Putamen (tissue), 1 donor: ENCODE measurements around the gene C10orf105.

ENCODE experiments used
- DNase-seq: peaks from one replicate; pipeline ENCODE4 v3.0.0-alpha.2; 2016; ENCODE audit warnings: low spot score

Gene C10orf105

DNA sequence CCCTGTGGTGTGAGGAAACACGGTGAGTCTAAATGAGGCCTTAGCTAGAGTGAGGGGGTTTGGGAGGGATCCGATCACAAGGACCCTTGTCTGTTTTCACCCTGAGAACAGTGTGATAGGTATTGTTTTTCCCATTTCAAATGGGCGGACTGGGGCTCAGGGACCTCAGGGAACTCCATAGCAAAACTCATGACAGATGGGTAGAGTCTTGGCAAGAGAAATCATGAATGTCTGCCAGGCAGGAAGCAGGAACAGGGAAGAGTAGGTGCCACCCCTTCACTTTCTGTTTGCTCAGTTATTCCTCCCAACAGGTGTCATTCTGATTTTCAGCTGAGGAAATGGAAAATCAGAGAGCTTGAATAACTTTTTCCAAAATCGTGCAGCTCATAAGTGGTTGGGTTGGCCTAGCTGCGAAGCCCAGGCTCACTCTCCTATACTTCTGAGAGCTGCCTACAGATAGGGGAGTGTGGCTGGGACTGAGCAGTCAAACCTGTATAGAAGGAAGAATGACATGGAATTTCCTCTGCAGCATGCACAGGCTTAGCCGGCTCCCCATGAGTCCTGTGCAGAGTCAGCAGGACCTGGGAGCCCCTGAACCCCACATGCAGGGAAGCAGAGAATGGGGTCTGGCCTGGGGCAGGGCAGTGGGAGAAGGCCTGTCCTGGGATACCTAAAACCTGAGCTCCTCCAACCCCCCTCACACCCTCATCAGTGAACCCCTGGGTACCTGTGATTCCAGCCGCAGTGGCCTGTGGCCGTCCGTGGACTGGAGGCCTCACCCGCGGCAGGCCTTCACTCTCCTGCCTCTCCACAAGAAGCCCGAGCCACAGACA, 17.6 kb upstream of the C10orf105 start:
- DNase-seq: no peak

DNA sequence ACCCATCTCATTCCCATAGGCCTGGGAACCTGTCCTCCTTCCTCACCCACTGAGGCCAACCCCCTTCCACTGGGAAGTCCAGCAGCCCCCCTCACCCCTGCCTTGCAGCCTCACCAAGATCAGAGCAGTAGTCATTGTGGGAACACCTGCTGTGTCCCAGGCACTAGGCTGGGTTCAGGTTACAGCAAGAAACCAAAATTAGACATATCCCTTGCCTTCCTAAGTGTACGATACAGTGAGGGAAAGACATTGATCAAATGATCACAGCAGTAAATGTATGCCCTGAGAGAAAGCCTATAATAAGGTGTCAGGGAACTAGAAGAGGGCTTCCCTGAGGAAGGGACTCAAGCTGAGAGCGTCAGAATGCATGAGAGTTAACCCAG, 17.0 kb upstream of the C10orf105 start:
- DNase-seq: no peak

DNA sequence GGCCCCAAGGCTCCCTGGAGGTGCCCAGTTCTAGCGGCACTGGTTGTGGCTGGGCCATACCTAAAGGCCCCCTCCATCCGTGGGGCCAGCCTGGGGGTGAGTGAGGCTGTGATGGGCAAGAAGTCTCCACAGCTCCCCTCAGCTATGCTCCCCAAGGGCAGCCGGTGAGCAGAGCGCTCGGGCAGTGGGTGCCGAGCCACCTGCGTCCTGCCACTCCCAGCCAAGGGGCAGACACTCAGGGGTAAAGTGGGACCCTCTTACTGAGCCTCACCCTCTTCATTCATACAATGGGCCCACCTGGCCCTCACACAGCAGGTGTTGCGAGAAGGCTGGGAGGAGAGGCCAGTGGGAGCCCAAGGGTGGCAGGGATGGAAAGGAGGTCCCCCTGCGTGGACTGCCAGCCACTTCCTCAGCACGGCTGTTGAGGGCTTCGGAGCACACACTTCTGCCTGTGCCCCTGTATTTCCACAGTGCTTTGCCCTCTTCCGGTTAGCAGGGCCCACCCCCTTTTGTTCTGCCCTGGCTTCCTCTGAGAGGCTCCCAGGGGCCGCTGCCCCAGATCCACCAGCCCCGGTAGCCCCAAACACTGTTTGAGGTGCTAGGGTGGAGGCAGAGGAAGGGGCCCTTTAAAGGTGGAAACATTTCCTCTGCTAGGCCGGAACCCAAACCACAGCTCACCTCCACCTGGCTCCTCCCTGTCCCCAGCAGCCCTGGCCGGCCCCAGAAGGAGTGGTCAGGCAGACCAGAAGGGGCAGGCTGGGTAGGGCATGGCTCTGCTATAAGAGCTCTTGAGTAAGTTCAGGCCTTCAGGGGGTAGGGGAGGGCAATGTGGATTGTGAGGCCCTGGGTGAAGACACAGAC, 16.4 kb upstream of the C10orf105 start:
- no peak for DNase-seq

DNA sequence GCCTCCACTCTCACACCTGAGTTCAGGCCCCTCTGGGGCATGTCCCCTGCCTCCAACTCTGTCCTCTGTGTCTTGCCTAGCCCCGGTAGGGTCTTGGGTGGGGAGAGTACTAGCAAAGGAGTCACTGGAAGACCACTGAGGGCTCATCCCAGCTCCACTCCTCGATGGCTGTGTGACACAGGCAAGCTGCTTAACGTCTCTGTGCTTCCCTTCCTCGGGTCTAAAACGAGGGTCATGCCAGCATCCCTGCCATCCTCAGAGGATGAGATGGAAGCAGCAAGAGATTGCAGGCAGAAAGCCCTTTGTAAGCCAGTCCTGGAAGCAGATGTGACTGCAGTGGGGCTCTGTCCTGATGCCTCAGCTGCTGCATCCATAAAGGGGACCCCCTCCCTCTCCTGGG, 15.2 kb upstream of the C10orf105 start:
- no peak for DNase-seq

DNA sequence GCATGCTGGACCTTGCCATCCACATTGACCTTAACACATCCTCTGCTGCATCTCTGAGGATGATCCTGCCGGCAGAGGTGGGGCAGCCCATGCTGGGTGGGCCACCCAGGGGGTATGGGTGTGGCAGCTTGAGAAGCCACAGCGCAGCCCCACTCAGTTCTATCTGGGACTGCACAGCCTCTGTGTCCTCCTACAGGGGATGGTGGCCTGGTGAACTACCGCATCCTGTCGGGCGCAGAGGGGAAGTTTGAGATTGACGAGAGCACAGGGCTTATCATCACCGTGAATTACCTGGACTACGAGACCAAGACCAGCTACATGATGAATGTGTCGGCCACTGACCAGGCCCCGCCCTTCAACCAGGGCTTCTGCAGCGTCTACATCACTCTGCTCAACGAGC, 12.2 kb upstream of the C10orf105 start:
- no peak for DNase-seq

DNA sequence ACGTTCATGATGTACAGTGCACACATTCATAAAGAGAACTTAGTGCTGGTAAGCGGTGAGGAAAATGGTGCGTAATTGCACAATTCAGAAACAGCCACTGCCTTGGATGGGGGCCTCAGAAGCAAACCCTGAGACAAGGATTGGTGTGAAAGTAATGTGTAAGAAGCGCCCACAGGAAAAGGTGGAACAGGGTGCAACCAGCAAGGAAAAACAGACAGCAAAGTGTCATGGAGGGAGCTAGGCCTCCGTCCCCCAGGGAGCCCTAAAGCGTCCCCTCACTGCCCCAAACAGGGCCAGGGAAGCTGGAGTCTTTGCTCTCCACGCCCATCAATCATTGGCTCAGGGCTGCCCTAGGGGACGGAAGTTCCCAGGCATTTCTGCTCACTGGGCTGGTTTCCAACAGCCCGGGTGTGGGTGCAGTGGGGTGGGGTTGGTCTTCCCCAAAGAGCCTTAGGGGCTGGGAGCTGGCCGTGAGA, 9.6 kb upstream of the C10orf105 start:
- DNase-seq: no peak

DNA sequence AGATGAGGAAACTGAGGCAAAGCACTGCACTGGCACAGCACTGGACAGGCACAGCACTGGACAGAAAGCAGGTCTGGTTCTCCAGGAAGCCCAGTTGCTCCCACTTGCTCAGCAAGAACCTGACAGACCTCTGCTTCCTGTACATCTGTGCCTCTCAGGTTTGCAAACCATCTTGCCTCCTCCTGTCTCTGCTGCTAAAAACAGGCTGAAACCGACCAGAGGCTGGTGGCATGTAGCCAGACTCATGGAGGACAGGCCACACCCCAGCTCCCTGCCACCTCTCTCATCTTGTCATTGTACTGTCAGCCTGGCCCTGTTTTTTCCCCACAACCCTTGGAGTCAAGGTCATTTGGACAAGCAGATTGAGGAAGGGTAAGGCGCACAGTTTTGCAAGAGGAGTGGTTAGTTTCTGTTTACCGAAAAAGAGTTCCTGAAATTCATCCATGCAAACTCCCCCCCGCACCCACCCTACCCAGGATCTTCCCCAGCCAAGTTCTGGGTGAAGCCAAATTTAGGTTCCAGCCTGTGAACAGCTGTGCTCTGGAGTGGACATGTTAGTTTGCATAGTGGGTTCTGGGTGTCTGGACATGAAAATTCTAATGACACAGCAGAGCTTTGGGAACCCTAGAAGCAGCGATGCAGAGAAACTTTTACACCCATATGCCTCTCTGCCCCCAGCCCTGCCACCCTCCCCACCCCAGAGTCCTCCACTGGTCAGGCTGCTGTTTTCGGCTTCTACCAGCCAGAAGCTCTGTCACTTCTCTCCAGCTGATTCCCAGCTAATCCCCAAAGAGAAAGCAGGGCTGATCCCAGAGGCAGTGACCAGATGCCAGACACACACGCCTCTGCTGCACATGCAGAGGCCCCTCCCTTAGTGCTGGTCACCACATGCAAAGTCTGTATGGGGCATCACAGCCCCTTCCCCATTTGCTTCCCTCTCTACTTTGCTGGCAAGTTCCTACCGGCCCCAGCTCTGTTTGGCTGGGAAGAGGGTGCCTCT, 8.5 kb upstream of the C10orf105 start:
- DNase-seq: no peak

DNA sequence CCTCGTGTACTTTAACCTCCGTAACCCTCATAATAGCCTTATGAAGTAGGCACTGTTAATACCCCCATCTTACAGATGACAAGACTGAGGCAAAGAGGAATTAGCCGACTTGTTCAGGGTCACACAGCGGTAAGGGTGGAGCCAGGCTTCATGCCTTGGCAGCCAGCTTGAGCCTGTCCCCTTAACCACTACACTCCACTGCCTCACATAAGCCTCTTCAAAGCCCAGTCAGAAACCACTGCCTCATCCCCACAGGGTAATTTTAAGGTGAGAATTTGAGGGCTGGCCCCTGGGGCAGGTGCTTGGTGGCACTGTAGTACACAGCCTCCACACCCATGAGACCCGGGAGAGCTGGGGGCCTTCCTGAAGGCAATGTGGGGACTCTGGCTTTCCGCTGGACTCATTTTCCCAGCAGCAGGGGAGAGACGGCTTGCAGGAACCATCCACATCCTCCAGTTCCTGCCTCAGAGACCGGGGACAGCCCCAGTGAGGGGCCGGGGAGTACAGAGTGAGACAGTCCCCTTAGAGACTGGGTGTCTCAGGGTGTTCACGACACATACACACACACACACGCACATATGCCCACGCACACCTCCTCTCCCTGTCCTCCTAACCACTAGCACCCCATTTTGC, 7.6 kb upstream of the C10orf105 start:
- DNase-seq: no peak

DNA sequence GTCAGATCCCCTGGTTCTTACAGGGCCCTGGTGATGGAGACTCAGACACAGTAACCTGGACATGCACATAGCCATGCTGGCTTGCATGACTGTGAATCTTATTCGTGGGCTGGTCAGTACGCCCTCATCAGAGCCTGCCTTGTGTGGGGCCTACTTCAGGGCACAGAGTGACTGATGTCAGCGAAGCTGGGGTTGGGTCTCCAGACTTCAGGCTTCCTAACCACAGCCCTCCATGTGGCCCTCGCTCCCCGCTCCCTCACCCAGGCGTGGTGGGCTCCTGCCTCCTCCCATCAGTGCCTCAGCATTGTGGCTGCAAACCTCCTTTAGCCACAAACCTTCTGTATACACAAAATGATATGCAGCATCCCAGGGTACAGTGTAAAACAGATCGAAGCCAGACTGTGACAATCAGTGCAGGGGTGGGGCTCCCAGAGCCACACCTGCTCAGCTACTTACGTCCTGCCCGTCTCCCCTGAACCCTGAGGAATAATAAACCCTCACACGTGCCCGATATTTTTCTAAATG, 7.1 kb upstream of the C10orf105 start:
- no peak for DNase-seq

DNA sequence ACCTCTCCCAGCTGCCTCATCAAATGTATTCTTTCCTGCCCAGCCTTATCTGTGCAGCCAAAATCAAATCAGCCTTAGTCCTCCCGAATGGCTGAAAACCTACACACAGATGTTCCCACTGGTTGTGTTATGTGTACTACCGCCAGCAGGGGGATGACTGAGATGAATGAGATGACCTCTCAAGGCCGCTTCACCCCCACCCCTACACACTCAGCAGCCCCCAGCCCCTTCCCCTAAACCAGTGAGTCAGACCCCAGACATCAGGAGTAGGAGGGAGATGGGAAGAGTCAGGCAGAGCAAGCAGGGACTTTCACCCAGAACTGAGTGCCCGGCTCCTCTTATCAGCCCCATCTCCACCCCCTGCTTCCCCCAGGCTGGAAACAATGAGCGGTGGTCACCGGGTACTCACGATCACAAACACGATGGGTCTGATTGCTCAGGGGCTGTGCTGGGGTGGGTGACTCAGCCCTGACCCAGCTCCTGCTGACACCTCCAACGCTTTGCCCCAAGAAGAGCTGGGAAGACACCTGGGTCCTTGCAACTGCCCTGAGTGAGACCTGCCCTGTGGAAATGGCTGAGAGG, 6.5 kb upstream of the C10orf105 start:
- no peak for DNase-seq

DNA sequence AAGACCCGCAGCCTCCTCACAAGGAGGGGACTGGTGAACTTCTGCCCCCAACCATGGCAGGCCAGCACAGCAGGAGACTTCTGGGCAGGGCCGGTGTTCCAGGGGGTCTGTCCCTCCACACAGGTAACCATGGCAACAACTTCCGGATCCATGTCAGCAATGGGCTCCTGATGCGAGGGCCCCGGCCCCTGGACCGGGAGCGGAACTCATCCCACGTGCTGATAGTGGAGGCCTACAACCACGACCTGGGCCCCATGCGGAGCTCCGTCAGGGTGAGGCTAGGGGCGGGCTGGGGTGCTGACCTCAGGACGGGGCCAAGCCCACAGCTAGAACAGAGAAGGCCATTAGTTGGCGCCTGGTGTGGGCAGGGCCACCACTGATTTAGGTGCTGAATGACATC, 5.7 kb upstream of the C10orf105 start:
- no peak for DNase-seq

DNA sequence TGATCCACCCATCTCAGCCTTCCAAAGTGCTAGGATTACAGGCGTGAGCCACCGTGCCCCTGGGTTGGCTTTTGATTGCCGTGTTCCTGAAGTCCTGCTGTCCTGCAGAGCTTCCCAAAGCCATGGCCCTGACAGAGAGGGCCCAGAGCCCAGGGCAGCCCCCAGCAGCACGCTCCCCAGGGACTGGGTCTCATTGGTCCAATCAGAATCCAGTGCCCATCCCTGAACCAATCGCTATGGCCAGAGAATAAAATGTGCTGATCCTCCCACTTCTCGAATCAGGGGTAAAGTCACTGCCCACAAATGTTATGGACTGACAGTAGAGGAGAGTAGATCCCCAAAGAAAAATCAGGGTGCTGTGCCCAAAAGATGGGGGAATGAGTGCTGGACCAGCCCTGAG, 5.0 kb upstream of the C10orf105 start:
- no peak for DNase-seq

DNA sequence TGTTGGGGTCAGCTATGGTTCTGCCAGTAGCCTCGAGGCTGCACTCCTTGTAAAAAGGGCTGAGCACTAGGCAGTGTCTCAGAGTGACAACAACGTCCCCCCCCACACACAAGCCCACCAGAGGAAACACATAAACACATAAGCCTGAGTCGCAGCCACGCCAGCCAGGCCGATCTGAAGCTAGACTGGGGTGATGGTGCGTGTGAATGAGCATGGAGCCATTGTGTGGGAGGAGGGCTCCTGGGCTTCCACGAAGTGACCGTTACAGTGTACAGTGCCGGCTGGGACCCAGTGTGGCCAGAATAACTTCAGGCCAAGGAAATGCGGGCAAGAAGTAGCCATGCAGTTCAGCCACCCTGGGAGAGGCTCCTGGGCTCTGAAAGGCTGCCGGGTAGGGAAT, 3.7 kb upstream of the C10orf105 start:
- DNase-seq: no peak

DNA sequence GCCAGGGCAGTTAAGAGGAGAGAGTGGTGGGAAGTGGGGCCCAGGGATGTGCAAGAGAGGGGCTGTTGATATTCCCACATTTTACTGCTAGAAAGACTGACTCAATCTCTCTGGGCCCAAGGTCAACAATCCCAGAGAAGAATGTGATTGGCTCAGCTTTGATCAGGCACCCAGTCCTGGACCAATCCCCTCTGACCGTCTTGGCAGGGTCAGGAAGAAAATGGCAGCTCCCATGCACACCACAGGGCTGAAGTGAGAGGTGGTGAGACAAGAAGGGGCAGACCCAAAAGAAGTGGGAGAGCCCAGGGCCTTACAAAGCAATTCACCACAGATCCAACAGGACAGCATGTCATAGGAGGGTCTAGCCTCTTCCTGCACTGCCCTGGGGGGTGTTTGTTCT, 3.3 kb upstream of the C10orf105 start:
- no peak for DNase-seq

DNA sequence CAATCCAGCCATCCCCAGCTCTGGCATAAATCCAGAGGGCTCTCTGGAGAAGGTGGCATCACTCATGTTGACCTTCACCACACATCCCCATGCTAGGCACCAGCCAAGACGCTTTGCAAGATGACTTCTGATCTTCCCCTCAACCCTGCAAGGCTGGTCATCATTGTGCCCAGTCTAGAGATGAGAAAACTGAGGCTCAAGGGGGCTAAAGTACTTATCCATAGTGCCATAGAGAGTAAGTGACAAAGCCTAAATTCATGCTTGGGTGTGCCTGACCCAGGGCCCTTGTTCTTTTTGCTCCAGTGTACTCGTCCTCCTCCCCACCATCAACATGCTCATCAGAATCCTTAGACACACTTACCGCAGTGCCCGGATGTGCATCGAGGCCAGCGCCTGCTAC, 1.7 kb upstream of the C10orf105 start:
- no peak for DNase-seq

DNA sequence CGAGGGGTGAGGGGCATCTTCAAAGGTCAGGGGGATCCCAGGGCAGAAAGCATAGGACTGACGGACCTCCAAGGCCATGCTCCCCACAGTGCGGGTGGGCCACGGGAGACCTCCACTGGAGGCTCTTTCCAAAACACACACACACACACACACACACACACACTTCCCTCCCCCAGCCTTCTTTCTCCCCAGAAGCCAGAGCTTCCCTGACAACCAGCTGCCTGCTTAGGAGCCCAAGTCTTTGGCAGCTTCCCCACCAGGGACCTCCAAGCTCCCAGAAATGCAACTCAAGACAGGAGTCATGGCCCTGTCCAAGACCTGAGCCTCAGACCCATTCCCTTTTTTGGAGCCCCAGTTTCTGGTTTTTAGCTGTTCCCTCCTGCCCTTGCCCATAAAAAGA, 710 bp upstream of the C10orf105 start:
- DNase-seq: no peak

DNA sequence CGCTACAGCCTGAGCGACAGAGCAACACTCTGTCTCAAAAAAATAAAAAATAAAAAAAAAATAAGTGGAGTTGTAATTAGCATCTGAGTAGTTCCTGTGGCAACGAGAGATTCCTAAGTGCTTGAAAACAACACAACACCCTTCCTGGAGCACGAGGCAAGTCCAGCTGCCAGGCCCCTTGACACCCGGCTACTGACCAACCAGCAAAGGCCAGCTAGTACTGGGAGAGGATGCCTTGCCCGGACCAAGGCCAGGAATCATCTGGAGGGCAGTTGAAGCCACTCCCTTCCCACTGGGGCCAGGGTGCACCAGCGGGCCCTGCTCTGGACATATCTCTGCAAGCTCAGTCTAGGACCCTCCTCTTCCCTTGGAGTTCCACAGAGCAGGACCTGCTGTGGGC, 536 bp downstream of the C10orf105 start:
- DNase-seq: no peak

DNA sequence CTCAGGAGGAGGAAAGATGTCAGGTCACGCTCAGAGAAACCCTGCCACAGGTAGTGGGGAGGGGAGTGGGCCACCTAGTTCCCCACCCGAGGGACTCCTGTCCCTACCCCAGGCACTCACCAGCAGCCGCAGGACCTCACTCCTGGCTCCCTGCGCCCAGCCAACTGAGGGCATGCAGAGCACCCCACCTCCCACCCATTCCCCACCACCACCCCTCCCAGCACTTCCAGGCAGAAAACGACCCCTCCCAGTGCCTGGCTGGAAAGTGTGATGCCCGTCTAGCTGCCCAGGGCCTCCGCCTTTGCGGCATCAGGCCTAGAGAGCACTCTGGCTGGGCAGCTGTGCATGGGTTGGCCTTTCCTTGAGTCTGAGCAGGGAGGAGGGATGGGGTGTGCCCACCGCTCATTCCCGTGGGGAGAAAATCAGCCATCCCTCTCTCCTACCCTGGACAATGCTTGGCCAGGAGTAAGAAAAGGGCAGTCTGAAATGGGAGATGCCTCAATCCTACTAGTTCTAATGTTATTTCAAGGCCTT, 1.3 kb downstream of the C10orf105 start:
- no peak for DNase-seq

DNA sequence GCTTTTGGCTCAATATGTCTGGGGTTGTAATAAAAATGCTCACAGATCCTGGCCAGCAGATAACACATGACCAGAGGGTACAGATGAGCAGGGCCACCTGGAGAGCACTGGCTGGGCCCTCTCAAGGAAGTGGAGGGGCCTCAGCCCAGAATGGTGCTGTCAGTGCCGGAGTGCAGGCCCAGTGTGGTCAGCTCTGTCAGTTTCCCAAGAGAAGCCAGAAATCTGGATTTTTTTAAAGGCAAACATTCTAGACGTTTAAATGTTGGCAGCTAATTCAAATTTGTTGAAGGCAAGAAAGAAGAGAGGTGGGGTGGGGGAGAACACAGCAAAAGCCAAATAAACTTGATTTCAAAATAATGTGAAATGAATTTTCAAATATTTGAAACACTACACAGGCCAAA, 2.0 kb downstream of the C10orf105 start:
- no peak for DNase-seq

DNA sequence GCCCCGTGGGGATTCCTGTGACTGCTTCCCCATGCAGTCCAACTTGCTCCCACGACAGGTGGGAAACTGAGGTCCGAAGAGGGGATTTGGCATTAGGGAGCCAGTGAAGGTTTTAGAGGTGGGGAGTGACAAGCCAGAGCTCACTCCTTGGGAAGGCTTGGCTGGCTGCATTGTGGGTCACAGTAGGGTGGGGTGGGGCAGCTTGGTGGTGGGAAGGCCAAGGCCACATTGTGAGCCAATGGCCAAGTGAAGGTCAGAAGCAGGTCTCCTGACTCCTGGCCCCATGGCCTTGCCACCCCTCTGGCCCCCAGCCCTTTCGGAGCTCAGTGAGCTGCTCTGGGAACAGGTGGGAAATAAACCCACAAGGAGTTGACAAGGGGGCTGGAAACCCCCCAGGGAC, 2.5 kb downstream of the C10orf105 start:
- no peak for DNase-seq

DNA sequence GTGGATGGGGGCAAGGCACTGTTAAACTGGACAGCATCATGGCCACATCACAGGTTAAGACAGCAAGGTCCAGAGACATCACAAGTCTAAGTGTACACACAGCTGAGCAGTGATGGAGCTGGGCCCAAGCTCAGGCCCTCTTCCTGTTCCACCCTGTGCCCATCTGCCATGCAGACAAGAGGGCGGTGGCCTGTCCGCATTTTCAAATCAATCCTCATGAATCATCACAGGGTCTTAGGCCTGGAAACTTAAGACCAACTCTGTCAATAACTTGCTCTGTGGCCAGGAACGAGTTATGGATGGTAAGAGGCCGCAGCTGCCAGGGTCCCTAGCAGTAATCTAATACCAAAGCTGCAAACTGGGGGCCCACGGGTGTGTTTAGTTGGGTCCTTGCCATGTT, 3.2 kb downstream of the C10orf105 start:
- no peak for DNase-seq
